ENCODE data around the gene SERPINA6.

DNA sequence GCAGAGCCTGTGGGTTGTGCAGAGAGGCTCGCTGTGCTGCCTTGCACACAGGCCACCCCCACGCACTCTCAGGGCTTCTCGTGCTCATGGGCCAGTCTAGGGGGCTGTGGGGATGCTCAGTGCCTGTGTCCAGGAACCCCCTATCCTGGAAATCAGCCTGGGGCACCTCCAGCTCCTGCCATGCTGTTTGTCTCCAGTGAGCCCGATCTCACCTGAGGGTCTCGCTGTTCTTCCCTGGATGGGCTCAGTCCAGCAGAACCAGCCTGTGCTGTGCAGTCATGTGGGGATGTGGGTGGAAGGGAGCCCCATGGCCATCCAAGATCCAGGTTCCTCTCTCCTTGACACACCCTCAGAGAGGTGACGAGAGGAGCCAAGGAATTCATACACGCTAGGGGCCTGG is 38.5 kb upstream of the SERPINA6 start:
- TF ChIP-seq, protein P1, sequence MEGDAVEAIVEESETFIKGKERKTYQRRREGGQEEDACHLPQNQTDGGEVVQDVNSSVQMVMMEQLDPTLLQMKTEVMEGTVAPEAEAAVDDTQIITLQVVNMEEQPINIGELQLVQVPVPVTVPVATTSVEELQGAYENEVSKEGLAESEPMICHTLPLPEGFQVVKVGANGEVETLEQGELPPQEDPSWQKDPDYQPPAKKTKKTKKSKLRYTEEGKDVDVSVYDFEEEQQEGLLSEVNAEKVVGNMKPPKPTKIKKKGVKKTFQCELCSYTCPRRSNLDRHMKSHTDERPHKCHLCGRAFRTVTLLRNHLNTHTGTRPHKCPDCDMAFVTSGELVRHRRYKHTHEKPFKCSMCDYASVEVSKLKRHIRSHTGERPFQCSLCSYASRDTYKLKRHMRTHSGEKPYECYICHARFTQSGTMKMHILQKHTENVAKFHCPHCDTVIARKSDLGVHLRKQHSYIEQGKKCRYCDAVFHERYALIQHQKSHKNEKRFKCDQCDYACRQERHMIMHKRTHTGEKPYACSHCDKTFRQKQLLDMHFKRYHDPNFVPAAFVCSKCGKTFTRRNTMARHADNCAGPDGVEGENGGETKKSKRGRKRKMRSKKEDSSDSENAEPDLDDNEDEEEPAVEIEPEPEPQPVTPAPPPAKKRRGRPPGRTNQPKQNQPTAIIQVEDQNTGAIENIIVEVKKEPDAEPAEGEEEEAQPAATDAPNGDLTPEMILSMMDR (IDR thresholded peaks at IDR 0.05; ENCODE audit: insufficient read depth, low read depth, low read length) = no peak
- TF ChIP-seq EZH2 (IDR thresholded peaks at IDR 0.05; ENCODE audit: insufficient read depth, low read length) = no peak

All from astrocyte (in vitro differentiated cells and primary cell).